ENCODE measurements around the gene DBH.

The DBH gene

GRCh38 chr9:133615186-133615585 lies 21.0 kb upstream of the DBH start:
- DNase-seq: no peak
- Histone ChIP-seq H3K9me3 (replicated peaks; ENCODE audit: insufficient read depth, low read length) (no peaks in the 10 kb centered on the region), H2AFZ (ENCODE audit: low read length) (no peak overlapping the region), H3K9ac (ENCODE audit: low read length) (no peak overlapping the region), H3K79me2 (ENCODE audit: low read length) (no peaks in the 10 kb centered on the region), H3K4me3 (ENCODE audit: low read length) (no peak overlapping the region), H3K4me1 (ENCODE audit: low read length) (peaks cover 5% of the 10 kb centered on the region; the same call in 1 of the 2 replicates), H3K27ac (ENCODE audit: low read length) (no peak overlapping the region), H3K9me2 (replicated peaks; ENCODE audit: insufficient read depth, low read length) (no peaks in the 10 kb centered on the region), H3K27me3 (replicated peaks; ENCODE audit: insufficient read depth, low read length) (peaks cover 97% of the 10 kb centered on the region), H3K36me3 (replicated peaks; ENCODE audit: insufficient read depth, low read length) (no peaks in the 10 kb centered on the region), H4K20me1 (ENCODE audit: insufficient read depth, low read length) (no peaks in the 10 kb centered on the region), H3K4me2 (ENCODE audit: low read depth, low read length) (no peak overlapping the region), H3F3A (ENCODE audit: insufficient read depth, low read length) (no peaks in the 10 kb centered on the region)
- no peak for TF ChIP-seq EZH2phosphoT487 (IDR thresholded peaks at IDR 0.05; ENCODE audit: low read length)
- TF ChIP-seq CTCF (IDR thresholded peaks at IDR 0.05; ENCODE audit: low read length): no peak
- no peak for TF ChIP-seq EZH2 (optimal IDR thresholded peaks at IDR 0.05; ENCODE audit: low read depth, low read length)

GRCh38 chr9:133615606-133616188 lies 20.5 kb upstream of the DBH start:
- H2AFZ ChIP-seq (ENCODE audit: low read length): no peak overlapping the region
- no peak overlapping the region for H3K9ac ChIP-seq (ENCODE audit: low read length)
- DNase-seq: no peak
- H4K20me1 ChIP-seq (ENCODE audit: insufficient read depth, low read length): no peaks in the 10 kb centered on the region
- no peak overlapping the region for H3K27ac ChIP-seq (ENCODE audit: low read length)
- H3K4me3 ChIP-seq (ENCODE audit: low read length): no peak overlapping the region
- no peaks in the 10 kb centered on the region for H3K9me3 ChIP-seq (replicated peaks; ENCODE audit: insufficient read depth, low read length)
- H3K27me3 ChIP-seq (replicated peaks; ENCODE audit: insufficient read depth, low read length): peaks cover 99% of the 10 kb centered on the region
- H3F3A ChIP-seq (ENCODE audit: insufficient read depth, low read length): no peaks in the 10 kb centered on the region
- H3K9me2 ChIP-seq (replicated peaks; ENCODE audit: insufficient read depth, low read length): no peaks in the 10 kb centered on the region
- no peaks in the 10 kb centered on the region for H3K36me3 ChIP-seq (replicated peaks; ENCODE audit: insufficient read depth, low read length)
- no peak overlapping the region for H3K4me2 ChIP-seq (ENCODE audit: low read depth, low read length)
- peaks cover 5% of the 10 kb centered on the region; the same call in 1 of the 2 replicates for H3K4me1 ChIP-seq (ENCODE audit: low read length)
- TF ChIP-seq EZH2 (optimal IDR thresholded peaks at IDR 0.05; ENCODE audit: low read depth, low read length) (no peak), CTCF (IDR thresholded peaks at IDR 0.05; ENCODE audit: low read length) (no peak), EZH2phosphoT487 (IDR thresholded peaks at IDR 0.05; ENCODE audit: low read length) (no peak)
- no peaks in the 10 kb centered on the region for H3K79me2 ChIP-seq (ENCODE audit: low read length)

GRCh38 chr9:133616643-133617405 lies 19.3 kb upstream of the DBH start:
- TF ChIP-seq EZH2 (optimal IDR thresholded peaks at IDR 0.05; ENCODE audit: low read depth, low read length) (no peak), EZH2phosphoT487 (IDR thresholded peaks at IDR 0.05; ENCODE audit: low read length) (no peak), CTCF (IDR thresholded peaks at IDR 0.05; ENCODE audit: low read length) (no peak)

More at GRCh38 chr9:133616643-133617405, 19.3 kb upstream of the DBH start:
- Histone ChIP-seq H3K9ac (ENCODE audit: low read length) (no peak overlapping the region), H3K9me3 (replicated peaks; ENCODE audit: insufficient read depth, low read length) (no peaks in the 10 kb centered on the region), H3K4me2 (ENCODE audit: low read depth, low read length) (no peak overlapping the region), H3K27me3 (replicated peaks; ENCODE audit: insufficient read depth, low read length) (peaks cover 99% of the 10 kb centered on the region), H3F3A (ENCODE audit: insufficient read depth, low read length) (no peaks in the 10 kb centered on the region), H3K9me2 (replicated peaks; ENCODE audit: insufficient read depth, low read length) (no peaks in the 10 kb centered on the region), H3K36me3 (replicated peaks; ENCODE audit: insufficient read depth, low read length) (no peaks in the 10 kb centered on the region), H4K20me1 (ENCODE audit: insufficient read depth, low read length) (no peaks in the 10 kb centered on the region), H3K4me1 (ENCODE audit: low read length) (peaks cover 7% of the 10 kb centered on the region; the same call in 1 of the 2 replicates), H3K79me2 (ENCODE audit: low read length) (no peaks in the 10 kb centered on the region), H3K27ac (ENCODE audit: low read length) (no peak overlapping the region), H2AFZ (ENCODE audit: low read length) (no peak overlapping the region), H3K4me3 (ENCODE audit: low read length) (no peak overlapping the region)
- DNase-seq: no peak
